ENCODE data around the gene PEX16.

GRCh38 chr11:45919806-45920530, 2.3 kb upstream of the PEX16 start:
- TF ChIP-seq EZH2 (IDR thresholded peaks at IDR 0.05): no peak
- TF ChIP-seq POLR2AphosphoS5 (IDR thresholded peaks at IDR 0.05; ENCODE audit: borderline replicate concordance, low read depth, low read length): no peak
- no peak for TF ChIP-seq FOXP2 (optimal IDR thresholded peaks at IDR 0.05; ENCODE audit: control extremely low read depth, extremely low read length, insufficient read depth)

All from SK-N-MC (cell line).